ENCODE results near the gene THOC1. TPM values are rescaled to one million over a fixed set of nuclear protein-coding genes. Genes with fewer than 3 reads are reported as not detected.
A peak's percentile ranks its signal among the peaks of the same experiment; 100 is the strongest.

Gene THOC1
- total RNA-seq, 4 donors from 2014 or later, result 17.1 to 84.4 (median 28.9) TPM

DNA sequence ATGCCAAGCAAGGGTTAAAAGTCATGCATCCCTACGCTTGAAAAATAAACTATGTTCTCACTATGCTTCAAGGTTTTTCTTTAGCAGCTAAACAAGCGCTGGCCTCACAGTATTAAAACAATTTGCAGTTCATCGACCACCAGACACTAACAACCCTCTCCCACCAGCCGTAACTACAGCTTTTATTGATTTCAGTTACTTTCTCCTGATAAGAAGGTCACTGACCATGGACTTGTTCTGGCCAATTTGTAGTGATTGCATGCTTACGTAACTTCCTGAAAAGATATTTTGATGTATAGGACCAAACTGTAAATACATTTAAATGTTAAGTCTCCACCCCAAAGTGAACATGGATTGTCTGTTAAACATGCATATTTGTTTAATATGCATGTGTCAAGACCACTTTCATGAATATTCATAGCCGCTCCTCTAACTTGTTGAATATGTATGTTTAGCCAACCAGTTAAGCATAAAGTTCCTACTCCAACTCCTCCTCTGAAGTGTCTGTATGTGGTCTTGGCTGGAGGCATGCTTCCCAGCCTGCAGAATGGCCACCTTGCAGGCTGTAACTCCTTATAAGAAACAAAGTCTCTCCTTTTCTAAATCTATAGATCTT, 1.7 kb upstream of the THOC1 start:
- TF ChIP-seq, protein P1, sequence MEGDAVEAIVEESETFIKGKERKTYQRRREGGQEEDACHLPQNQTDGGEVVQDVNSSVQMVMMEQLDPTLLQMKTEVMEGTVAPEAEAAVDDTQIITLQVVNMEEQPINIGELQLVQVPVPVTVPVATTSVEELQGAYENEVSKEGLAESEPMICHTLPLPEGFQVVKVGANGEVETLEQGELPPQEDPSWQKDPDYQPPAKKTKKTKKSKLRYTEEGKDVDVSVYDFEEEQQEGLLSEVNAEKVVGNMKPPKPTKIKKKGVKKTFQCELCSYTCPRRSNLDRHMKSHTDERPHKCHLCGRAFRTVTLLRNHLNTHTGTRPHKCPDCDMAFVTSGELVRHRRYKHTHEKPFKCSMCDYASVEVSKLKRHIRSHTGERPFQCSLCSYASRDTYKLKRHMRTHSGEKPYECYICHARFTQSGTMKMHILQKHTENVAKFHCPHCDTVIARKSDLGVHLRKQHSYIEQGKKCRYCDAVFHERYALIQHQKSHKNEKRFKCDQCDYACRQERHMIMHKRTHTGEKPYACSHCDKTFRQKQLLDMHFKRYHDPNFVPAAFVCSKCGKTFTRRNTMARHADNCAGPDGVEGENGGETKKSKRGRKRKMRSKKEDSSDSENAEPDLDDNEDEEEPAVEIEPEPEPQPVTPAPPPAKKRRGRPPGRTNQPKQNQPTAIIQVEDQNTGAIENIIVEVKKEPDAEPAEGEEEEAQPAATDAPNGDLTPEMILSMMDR (IDR thresholded peaks at IDR 0.05), result no peak
- no peak for TF ChIP-seq EP300 (IDR thresholded peaks at IDR 0.05)
- TF ChIP-seq POLR2AphosphoS5 (IDR thresholded peaks at IDR 0.05), result no peak
- TF ChIP-seq POLR2A (IDR thresholded peaks at IDR 0.05), result no peak
- 56 to 60% methylated on average over 6 of the region's 6 CpGs for WGBS, 2 donors (ENCODE audit: low coverage in 1 of 2)
- ATAC-seq, result no peak
- H3K36me3 ChIP-seq, result peaks cover 0 to 7% of the 10 kb centered on the region in 2 donors
- no peak overlapping the region for H3K4me3 ChIP-seq
- no peak overlapping the region for H3K27ac ChIP-seq
- no peaks in the 10 kb centered on the region for H3K27me3 ChIP-seq
- H3K9me3 ChIP-seq, result no peaks in the 10 kb centered on the region
- peaks cover 0 to 29% (median 4%) of the 10 kb centered on the region in 3 donors for H3K4me1 ChIP-seq

- Histone ChIP-seq H3K4me3 (peak overlapping the region; percentile 67 to 83), H3K36me3 (peaks cover 0 to 30% of the 10 kb centered on the region in 2 donors), H3K9me3 (no peaks in the 10 kb centered on the region), H3K4me1 (peaks cover 0 to 29% (median 4%) of the 10 kb centered on the region in 3 donors), H3K27ac (peak overlapping the region; percentile 72 to 95 (median 92)), H3K27me3 (no peaks in the 10 kb centered on the region)
- ATAC-seq, result peak; percentile 17
- TF ChIP-seq, protein P1 (IDR thresholded peaks at IDR 0.05), result no peak
- TF ChIP-seq POLR2AphosphoS5 (IDR thresholded peaks at IDR 0.05), result no peak
- TF ChIP-seq EP300 (IDR thresholded peaks at IDR 0.05), result no peak
- no peak for TF ChIP-seq POLR2A (IDR thresholded peaks at IDR 0.05)
- WGBS, 2 donors (ENCODE audit: low coverage in 1 of 2), result 0% methylated on average over 6 of the region's 9 CpGs; no CpG with 5 or more reads in 1 of the 2 donors
Observed at GRCh38 chr18:267380-267687, 513 bp downstream of the THOC1 start.

DNA sequence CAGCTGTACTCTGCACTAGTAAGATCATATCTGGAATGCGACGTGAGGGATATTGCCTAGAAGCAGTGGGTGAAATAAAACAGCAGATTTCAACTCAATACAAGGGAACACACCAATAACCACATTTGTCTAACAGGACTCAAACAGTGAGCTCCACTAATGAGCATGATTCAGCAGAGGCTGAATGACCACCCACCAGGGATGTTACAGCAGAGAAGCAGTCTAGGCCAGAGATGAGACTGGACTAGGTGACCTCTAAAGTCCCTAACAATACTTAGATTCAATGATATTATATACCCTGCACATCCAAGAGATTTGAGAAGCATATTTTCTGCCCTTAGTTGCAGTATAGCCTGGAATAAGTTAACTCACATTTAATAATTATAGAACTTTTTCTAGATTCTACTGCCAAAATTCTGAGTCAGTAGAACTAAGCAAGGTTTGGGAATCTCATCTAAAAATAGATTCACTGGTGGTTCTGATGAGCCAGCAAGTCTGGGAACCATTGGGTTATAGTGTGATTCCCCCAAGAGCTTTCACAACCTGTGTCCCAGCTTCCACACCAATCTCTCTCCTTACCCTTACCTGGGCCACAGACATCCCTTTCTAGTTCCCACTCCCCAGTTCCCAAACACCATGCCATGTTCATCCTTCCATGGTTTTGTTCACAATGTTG, 6.3 kb downstream of the THOC1 start:
- ATAC-seq, result no peak
- Histone ChIP-seq H3K27me3 (no peaks in the 10 kb centered on the region), H3K27ac (no peak overlapping the region), H3K4me1 (peaks cover 0 to 8% (median 1%) of the 10 kb centered on the region in 3 donors), H3K9me3 (no peaks in the 10 kb centered on the region), H3K4me3 (no peak overlapping the region), H3K36me3 (peaks cover 6 to 83% of the 10 kb centered on the region in 2 donors)
- WGBS, 2 donors (ENCODE audit: low coverage in 1 of 2), result 70 to 76% methylated on average over 2 of the region's 2 CpGs
- no peak for TF ChIP-seq POLR2A (IDR thresholded peaks at IDR 0.05)
- no peak for TF ChIP-seq POLR2AphosphoS5 (IDR thresholded peaks at IDR 0.05)
- TF ChIP-seq, protein P1 (IDR thresholded peaks at IDR 0.05), result no peak
- TF ChIP-seq EP300 (IDR thresholded peaks at IDR 0.05), result no peak

- Histone ChIP-seq H3K36me3 (peaks cover 10 to 93% of the 10 kb centered on the region in 2 donors), H3K27ac (no peak overlapping the region)
- 79% methylated on average over 2 of the region's 2 CpGs for WGBS, 2 donors (ENCODE audit: low coverage in 1 of 2)
Observed at GRCh38 chr18:260547-260946, 7.3 kb downstream of the THOC1 start.

More at GRCh38 chr18:260547-260946, 7.3 kb downstream of the THOC1 start:
- no peak for ATAC-seq
- Histone ChIP-seq H3K9me3 (no peaks in the 10 kb centered on the region), H3K4me1 (no peaks in the 10 kb centered on the region), H3K4me3 (no peak overlapping the region), H3K27me3 (no peaks in the 10 kb centered on the region)
- TF ChIP-seq POLR2A (IDR thresholded peaks at IDR 0.05), result no peak
- TF ChIP-seq, protein P1 (IDR thresholded peaks at IDR 0.05), result no peak
- no peak for TF ChIP-seq POLR2AphosphoS5 (IDR thresholded peaks at IDR 0.05)
- TF ChIP-seq EP300 (IDR thresholded peaks at IDR 0.05), result no peak
